Measurements from ENCODE around the gene STEAP2. TPM values are rescaled to one million over a fixed set of nuclear protein-coding genes. Genes with fewer than 3 reads are reported as not detected.
"Not testable (repeated sequence)": the region's sequence is repeated elsewhere in the genome, so short reads cannot be mapped to it uniquely, and the experiment has no call there.

Gene STEAP2
- total RNA-seq, 2 experiments from 2014 or later: 0.05 TPM; not detected in 1

DNA sequence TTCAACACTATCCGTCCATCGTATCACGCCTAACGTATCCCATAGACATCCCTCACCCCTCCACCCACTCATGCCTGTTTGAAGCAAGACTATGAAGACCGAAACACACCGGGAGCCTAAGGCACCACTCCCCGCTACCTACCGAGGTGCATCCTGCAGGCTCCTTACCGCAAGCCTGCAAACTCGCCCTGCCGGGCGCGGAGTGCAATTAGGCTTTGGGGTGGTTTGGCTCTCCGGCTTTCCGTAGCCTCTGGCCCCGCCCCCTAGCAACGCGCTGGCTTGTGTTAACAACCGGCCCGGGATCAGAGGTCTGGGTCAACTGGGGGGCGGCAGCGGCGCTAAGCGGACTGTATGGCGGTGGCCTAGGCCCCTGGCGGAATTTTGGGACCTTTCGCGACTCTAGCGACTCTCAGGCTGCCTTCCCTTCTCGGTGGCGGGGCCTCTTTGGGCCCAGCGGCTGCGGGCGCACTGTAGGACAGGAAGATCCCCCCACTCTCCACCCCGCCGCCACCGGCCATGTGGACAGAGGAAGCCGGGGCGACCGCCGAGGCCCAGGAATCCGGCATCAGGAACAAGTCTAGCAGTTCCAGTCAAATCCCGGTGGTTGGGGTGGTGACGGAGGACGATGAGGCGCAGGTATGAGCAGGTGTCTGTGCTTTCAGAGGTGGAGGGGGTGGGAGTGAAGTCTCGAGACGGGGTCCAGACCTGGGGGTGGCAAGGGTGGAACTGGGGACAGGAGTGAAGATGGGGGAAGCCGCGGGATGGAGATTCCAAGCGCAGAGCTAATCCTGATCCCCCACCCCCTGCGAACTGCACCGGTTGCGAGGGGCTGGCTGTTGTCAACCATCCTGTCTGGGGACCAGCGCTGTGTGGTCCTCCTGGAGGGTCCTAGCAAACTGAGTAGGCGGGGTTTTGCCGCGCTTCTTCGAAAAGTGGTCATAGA is 33.6 kb downstream of the STEAP2 start, which contains the start of gene CFAP69:
TSS of gene CFAP69 (plus strand) at position 266 of the 943 bp plus-strand sequence. CDS start at position 517, 251 bp downstream.
- no peaks in the 10 kb centered on the region for H3K9me3 Mint-ChIP-seq
- H3K4me3 Mint-ChIP-seq: peak within 1 kb of the TSS; percentile 79
- POLR2A ChIA-PET: no interaction called here
- DNase-seq: peak; percentile 87
- H3K36me3 Mint-ChIP-seq (ENCODE audit: low read depth): no peaks in the 10 kb centered on the region
- H3K4me1 Mint-ChIP-seq: peaks cover 21% of the 10 kb centered on the region
- no peak within 1 kb of the TSS for H3K27ac Mint-ChIP-seq
- CTCF ChIA-PET: no interaction called here
- H3K27me3 Mint-ChIP-seq: peaks cover 37% of the 10 kb centered on the region

- no peak for DNase-seq
- H3K27ac Mint-ChIP-seq: no peak overlapping the region
- H3K36me3 Mint-ChIP-seq (ENCODE audit: low read depth): no peaks in the 10 kb centered on the region
- H3K4me3 Mint-ChIP-seq: peak overlapping the region; percentile 79
- CTCF ChIA-PET: no interaction called here
- POLR2A ChIA-PET: no interaction called here
- H3K27me3 Mint-ChIP-seq: peaks cover 40% of the 10 kb centered on the region
- peaks cover 21% of the 10 kb centered on the region for H3K4me1 Mint-ChIP-seq
- H3K9me3 Mint-ChIP-seq: no peaks in the 10 kb centered on the region
Measured at GRCh38 chr7:90246171-90246570, 34.6 kb downstream of the STEAP2 start.

DNA sequence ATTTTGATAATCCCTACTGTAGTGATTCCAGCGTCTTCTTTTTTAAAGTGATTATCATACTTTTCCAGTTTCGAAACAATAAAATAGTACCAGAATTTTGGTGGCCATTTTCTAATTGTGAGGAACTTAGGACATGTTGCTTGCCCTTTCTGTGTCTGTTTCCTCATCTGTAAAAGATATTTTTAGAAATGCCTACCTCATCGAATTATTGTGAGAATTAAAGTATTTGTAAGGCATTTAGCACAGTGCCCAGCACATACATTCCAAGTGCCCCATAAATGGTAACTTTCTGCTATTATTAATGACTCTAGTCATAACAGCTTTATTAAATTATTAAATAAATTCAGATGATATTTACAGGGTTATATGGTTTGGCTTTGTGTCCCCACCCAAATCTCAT is 37.2 kb downstream of the STEAP2 start:
- H3K36me3 Mint-ChIP-seq (ENCODE audit: low read depth): no peaks in the 10 kb centered on the region
- peaks cover 37% of the 10 kb centered on the region for H3K27me3 Mint-ChIP-seq
- H3K4me3 Mint-ChIP-seq: no peak overlapping the region
- H3K27ac Mint-ChIP-seq: no peak overlapping the region
- H3K9me3 Mint-ChIP-seq: no peaks in the 10 kb centered on the region
- ChIA-PET CTCF (no interaction called here), POLR2A (no interaction called here)
- DNase-seq: no peak
- peaks cover 21% of the 10 kb centered on the region for H3K4me1 Mint-ChIP-seq

DNA sequence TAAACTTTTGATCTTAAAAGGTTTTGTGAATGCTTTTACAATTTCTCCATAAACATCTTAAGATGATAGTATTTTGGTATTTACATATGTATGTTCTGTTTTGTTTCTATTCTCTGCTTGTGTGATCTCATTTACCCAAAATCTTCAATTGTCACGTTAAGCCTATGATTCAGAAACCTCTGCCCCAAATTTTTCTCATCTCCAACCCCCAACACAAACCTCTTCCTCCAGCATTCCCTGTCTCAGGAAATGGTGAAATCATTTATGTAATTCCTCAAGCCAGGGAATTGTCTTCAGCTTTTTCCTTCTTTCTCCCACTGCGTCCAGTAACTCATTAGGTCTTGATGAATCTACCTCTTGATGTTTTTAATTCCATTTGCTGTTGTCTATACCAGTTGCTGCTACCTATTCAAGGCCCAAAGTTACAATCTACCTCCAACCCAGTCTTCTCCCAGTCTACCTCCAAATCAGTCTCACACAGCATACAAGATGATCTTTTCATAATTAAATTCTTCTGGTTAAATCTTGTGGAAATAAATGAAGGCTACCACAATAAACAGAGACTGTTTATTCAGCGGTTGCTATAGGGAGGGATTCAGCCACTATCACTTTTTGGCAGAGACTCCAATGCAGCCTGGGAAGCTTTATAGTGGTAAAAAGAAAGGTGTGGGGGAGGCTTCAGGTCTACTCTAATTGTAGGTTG is 39.2 kb downstream of the STEAP2 start:
- ChIA-PET CTCF (no interaction called here), POLR2A (interaction anchor here (0.7 kb wide), 1 partner anchor 96 kb away, joined by 3 read pairs; the partner anchor contains the start of gene GTPBP10)
- DNase-seq: no peak
- peaks cover 35% of the 10 kb centered on the region for H3K27me3 Mint-ChIP-seq
- no peak overlapping the region for H3K27ac Mint-ChIP-seq
- H3K4me1 Mint-ChIP-seq: peaks cover 3% of the 10 kb centered on the region
- no peaks in the 10 kb centered on the region for H3K36me3 Mint-ChIP-seq (ENCODE audit: low read depth)
- no peak overlapping the region for H3K4me3 Mint-ChIP-seq
- no peaks in the 10 kb centered on the region for H3K9me3 Mint-ChIP-seq

- ChIA-PET CTCF (no interaction called here), POLR2A (interaction anchor here (0.7 kb wide), 1 partner anchor 95 kb away, joined by 3 read pairs; the partner anchor contains the start of gene GTPBP10)
- peaks cover 30% of the 10 kb centered on the region for H3K27me3 Mint-ChIP-seq
- H3K36me3 Mint-ChIP-seq (ENCODE audit: low read depth): no peaks in the 10 kb centered on the region
- no peak for DNase-seq
- no peaks in the 10 kb centered on the region for H3K9me3 Mint-ChIP-seq
- H3K27ac Mint-ChIP-seq: no peak overlapping the region
- H3K4me1 Mint-ChIP-seq: no peaks in the 10 kb centered on the region
- no peak overlapping the region for H3K4me3 Mint-ChIP-seq
Measured at GRCh38 chr7:90251304-90251635, 39.7 kb downstream of the STEAP2 start.

DNA sequence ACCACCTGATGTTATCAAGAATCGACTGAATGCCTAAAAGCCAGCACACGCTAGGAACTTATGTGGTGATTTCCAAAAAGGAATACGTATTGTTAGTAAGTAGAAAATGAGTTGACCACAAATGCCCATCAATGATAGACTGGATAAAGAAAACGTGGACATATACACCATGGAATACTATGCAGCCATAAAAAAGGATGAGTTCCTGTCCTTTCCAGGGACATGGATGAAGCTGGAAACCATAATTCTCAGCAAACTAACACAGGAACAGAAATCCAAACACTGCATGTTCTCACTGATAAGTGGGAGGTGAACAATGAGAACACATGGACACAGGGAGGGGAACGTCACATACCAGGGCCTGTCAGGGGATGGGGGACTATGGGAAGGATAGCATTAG is 44.5 kb downstream of the STEAP2 start:
- DNase-seq; H3K36me3 Mint-ChIP-seq (ENCODE audit: low read depth); POLR2A ChIA-PET; H3K9me3 Mint-ChIP-seq; H3K27ac Mint-ChIP-seq; CTCF ChIA-PET; H3K4me3 Mint-ChIP-seq; H3K4me1 Mint-ChIP-seq: not testable (repeated sequence)
- H3K27me3 Mint-ChIP-seq: peaks cover 16% of the 10 kb centered on the region

GRCh38 chr7:90256778-90257177 is 45.2 kb downstream of the STEAP2 start:
- Mint-ChIP-seq H3K36me3 (ENCODE audit: low read depth) (no peaks in the 10 kb centered on the region), H3K4me1 (no peaks in the 10 kb centered on the region), H3K27ac (no peak overlapping the region), H3K27me3 (peaks cover 16% of the 10 kb centered on the region), H3K4me3 (no peak overlapping the region), H3K9me3 (no peaks in the 10 kb centered on the region)
- CTCF ChIA-PET: interaction anchor here (1.5 kb wide), 1 partner anchor 171 kb away, joined by 4 read pairs; no protein-coding TSS in a partner anchor
- POLR2A ChIA-PET: no interaction called here
- no peak for DNase-seq

DNA sequence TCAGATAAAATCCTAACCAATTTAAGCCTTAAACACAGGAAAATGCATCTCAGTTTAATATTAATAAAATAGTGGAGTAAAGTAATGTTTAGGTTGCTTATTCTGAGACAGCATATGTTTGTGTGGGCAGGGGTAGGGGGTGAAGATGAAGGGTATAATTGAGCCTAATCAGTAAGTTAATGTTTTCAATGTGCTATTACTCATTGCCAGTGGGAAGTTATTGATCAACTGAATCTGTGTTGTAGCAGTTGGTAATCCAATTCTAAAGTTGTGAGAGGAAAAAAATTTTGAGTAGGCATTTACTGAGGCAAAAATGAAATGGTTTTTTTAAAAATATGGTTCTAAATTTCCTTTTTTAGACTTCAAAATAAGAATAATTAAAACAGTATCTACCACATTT is 49.9 kb downstream of the STEAP2 start:
- no peaks in the 10 kb centered on the region for H3K4me1 Mint-ChIP-seq
- no peak overlapping the region for H3K27ac Mint-ChIP-seq
- no peak overlapping the region for H3K4me3 Mint-ChIP-seq
- H3K27me3 Mint-ChIP-seq: peaks cover 8% of the 10 kb centered on the region
- no peaks in the 10 kb centered on the region for H3K9me3 Mint-ChIP-seq
- no peak for DNase-seq
- POLR2A ChIA-PET: no interaction called here
- CTCF ChIA-PET: interaction anchor here (1.4 kb wide), 1 partner anchor 108 kb away, joined by 6 read pairs; the partner anchor contains the start of gene STEAP1
- H3K36me3 Mint-ChIP-seq (ENCODE audit: low read depth): no peaks in the 10 kb centered on the region

DNA sequence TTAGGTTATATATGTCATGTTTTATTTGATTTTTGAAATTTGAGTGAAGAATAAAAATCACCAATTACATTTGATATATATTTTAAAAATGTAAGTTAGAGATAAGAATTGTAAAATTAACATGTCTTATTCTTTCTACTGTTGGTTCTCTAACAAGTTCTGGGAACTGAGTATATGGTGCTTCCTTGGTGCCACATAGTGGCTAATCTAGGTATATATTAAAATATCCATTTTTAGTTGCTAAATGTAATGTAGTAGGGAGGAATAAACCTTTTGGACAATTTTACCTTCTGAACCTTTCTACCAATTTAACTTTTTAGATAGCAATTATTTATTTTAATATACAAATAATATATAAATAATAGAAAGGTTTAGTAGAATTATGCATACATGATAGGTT is 50.9 kb downstream of the STEAP2 start:
- CTCF ChIA-PET: no interaction called here

GRCh38 chr7:90266808-90267207 is 55.3 kb downstream of the STEAP2 start:
- CTCF ChIA-PET: no interaction called here
- POLR2A ChIA-PET: no interaction called here
- Mint-ChIP-seq H3K36me3 (ENCODE audit: low read depth) (no peaks in the 10 kb centered on the region), H3K9me3 (no peaks in the 10 kb centered on the region), H3K4me3 (no peak overlapping the region), H3K27me3 (peaks cover 12% of the 10 kb centered on the region), H3K4me1 (no peaks in the 10 kb centered on the region), H3K27ac (no peak overlapping the region)
- no peak for DNase-seq

More for the DNA sequence above, 50.9 kb downstream of the STEAP2 start:
- no peaks in the 10 kb centered on the region for H3K4me1 Mint-ChIP-seq
- peaks cover 9% of the 10 kb centered on the region for H3K27me3 Mint-ChIP-seq
- POLR2A ChIA-PET: no interaction called here
- no peak overlapping the region for H3K27ac Mint-ChIP-seq
- no peaks in the 10 kb centered on the region for H3K9me3 Mint-ChIP-seq
- DNase-seq: no peak
- no peaks in the 10 kb centered on the region for H3K36me3 Mint-ChIP-seq (ENCODE audit: low read depth)
- H3K4me3 Mint-ChIP-seq: no peak overlapping the region

- Mint-ChIP-seq H3K27ac (no peak overlapping the region), H3K36me3 (ENCODE audit: low read depth) (no peaks in the 10 kb centered on the region), H3K27me3 (peaks cover 12% of the 10 kb centered on the region), H3K4me1 (no peaks in the 10 kb centered on the region), H3K9me3 (no peaks in the 10 kb centered on the region), H3K4me3 (no peak overlapping the region)
- ChIA-PET CTCF (no interaction called here), POLR2A (no interaction called here)
- DNase-seq: no peak
Measured at GRCh38 chr7:90267263-90267858, 55.8 kb downstream of the STEAP2 start.

DNA sequence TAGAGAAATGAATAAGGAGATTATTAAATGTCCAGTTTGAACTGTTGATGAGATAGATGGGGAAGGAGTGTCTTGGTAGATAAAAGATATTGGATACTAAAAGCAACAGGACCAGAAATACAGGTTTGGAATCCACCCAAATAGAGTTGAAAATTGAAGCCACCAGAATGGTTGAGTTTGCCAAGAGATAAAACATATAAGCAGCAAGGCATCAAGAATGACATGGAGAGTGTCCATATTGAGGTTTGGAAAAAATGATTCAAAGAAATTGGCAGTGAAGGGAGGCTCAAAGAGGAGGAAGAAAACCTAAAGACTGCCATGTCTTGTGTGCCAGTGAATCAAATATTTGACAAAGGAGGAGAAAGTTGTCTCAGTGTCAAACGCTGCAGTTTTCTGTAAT is 57.6 kb downstream of the STEAP2 start:
- Mint-ChIP-seq H3K4me3 (no peak overlapping the region), H3K27ac (no peak overlapping the region), H3K4me1 (no peaks in the 10 kb centered on the region), H3K27me3 (peaks cover 10% of the 10 kb centered on the region), H3K36me3 (ENCODE audit: low read depth) (no peaks in the 10 kb centered on the region), H3K9me3 (no peaks in the 10 kb centered on the region)
- POLR2A ChIA-PET: no interaction called here
- DNase-seq: no peak
- CTCF ChIA-PET: no interaction called here

- Mint-ChIP-seq H3K36me3 (ENCODE audit: low read depth) (no peaks in the 10 kb centered on the region), H3K4me1 (no peaks in the 10 kb centered on the region), H3K9me3 (no peaks in the 10 kb centered on the region), H3K27ac (no peak overlapping the region), H3K4me3 (no peak overlapping the region), H3K27me3 (peaks cover 9% of the 10 kb centered on the region)
- no peak for DNase-seq
- ChIA-PET CTCF (no interaction called here), POLR2A (no interaction called here)
Measured at GRCh38 chr7:90270431-90271178, 59.1 kb downstream of the STEAP2 start.
